Body of pancreas (tissue), 4 donors: ENCODE results near the gene ARHGAP29. TPM values are rescaled to one million over a fixed set of nuclear protein-coding genes. Genes with fewer than 3 reads are reported as not detected.

Experiments
- ATAC-seq: fragments of 150-250 bp; one replicate; pipeline ENCODE4 v1.9.1; 2016
- DNase-seq, 4 donors: peaks; one replicate each; pipeline ENCODE4 v3.0.0-alpha.2; 2019
- H3K27ac ChIP-seq, 4 donors: fragments of 200-600 bp; sonication (generic); 1 replicate in 3 of 4; 2 replicates in 1 of 4; pipeline versions ENCODE4 v1.5.1 to v1.6.1; 2016 to 2019; ENCODE audit warnings: mild to moderate bottlenecking in 1 of 4, mixed read lengths in 1 of 4, moderate library complexity in 1 of 4
- H3K27me3 ChIP-seq, 2 donors: fragments of 200-600 bp; sonication (generic); one replicate each; pipeline ENCODE4 v1.6.0; 2016; ENCODE audit warnings: mild to moderate bottlenecking in 1 of 2
- H3K36me3 ChIP-seq, 2 donors: fragments of 200-600 bp; sonication (generic); replicated peaks in 1 of 2; 2 replicates each; pipeline ENCODE4 v1.5.1; 2016; ENCODE audit warnings: low read depth in 2 of 2; ENCODE audit not compliant: insufficient read depth in 1 of 2
- H3K4me1 ChIP-seq: fragments of 200-600 bp; sonication (generic); one replicate; pipeline ENCODE4 v1.6.0; 2016
- H3K4me3 ChIP-seq, 2 donors: fragments of 200-600 bp; sonication (generic); 1 replicate in 1 of 2; 2 replicates in 1 of 2; pipeline ENCODE4 v1.5.1; 2016 to 2019
- H3K9me3 ChIP-seq, 3 donors: fragments of 200-600 bp; sonication (generic); 1 replicate in 2 of 3; 2 replicates in 1 of 3; pipeline ENCODE4 v1.5.1; 2016
- CTCF ChIP-seq, 7 experiments: fragments of 450-650 bp in 4 of 7; fragments of 200-600 bp in 3 of 7; sonication (generic) in 3 of 7; IDR thresholded peaks; one replicate each; pipeline ENCODE4 v1.5.1; 2016 to 2019; ENCODE audit warnings: antibody characterized with exemption in 7 of 7
- POLR2A ChIP-seq, 3 donors: fragments of 450-650 bp; IDR thresholded peaks; one replicate each; pipeline ENCODE4 v1.6.1; 2016; ENCODE audit warnings: antibody characterized with exemption in 3 of 3, mild to moderate bottlenecking in 2 of 3
- WGBS, 2 donors: methylation state at CpG; one replicate each; pipeline ENCODE4 v1.1.5; 2017; 5-methylcytosine and 5-hydroxymethylcytosine counted together
- intact Hi-C: fragments of 100-400 bp; cut with DNase I; formaldehyde crosslinking; loops from one replicate; pipeline ENCODE4 v1.15.1; 2023
- total RNA-seq, 2 donors: library from RNA; depleted of rRNA; stranded (reverse); fragments of >200 nt; gene quantifications; one replicate each; pipeline ENCODE4 v1.1.0, GENCODE V29; 2016

ARHGAP29 gene
- total RNA-seq, 2 donors from 2014 or later, result 20.1 to 22.8 TPM

GRCh38 chr1:94142022-94142421, 95.4 kb downstream of the ARHGAP29 start:
- TF ChIP-seq CTCF (IDR thresholded peaks at IDR 0.05) (no peak), POLR2A (IDR thresholded peaks at IDR 0.05) (no peak)
- H3K36me3 ChIP-seq, result no peaks in the 10 kb centered on the region
- H3K9me3 ChIP-seq, result no peaks in the 10 kb centered on the region
- intact Hi-C loops, result no loop called here
- no peak overlapping the region for H3K4me3 ChIP-seq
- H3K4me1 ChIP-seq, result no peaks in the 10 kb centered on the region
- DNase-seq, result no peak
- H3K27ac ChIP-seq, result no peak overlapping the region
- ATAC-seq, result no peak
- 81 to 88% methylated on average over 1 of the region's 1 CpG for WGBS, 2 donors
- no peaks in the 10 kb centered on the region for H3K27me3 ChIP-seq

- Histone ChIP-seq H3K36me3 (no peaks in the 10 kb centered on the region), H3K27me3 (no peaks in the 10 kb centered on the region), H3K27ac (no peak overlapping the region), H3K4me3 (no peak overlapping the region), H3K4me1 (no peaks in the 10 kb centered on the region), H3K9me3 (peaks cover 0 to 10% (median 0%) of the 10 kb centered on the region in 3 donors)
- no peak for DNase-seq
- no peak for ATAC-seq
- TF ChIP-seq POLR2A (IDR thresholded peaks at IDR 0.05) (no peak), CTCF (IDR thresholded peaks at IDR 0.05) (no peak)
- 79 to 88% methylated on average over 5 of the region's 5 CpGs for WGBS, 2 donors
- intact Hi-C loops, result no loop called here
Measured at GRCh38 chr1:94132111-94132510, 105.3 kb downstream of the ARHGAP29 start.

- DNase-seq (no peak), ATAC-seq (no peak)
- TF ChIP-seq POLR2A (IDR thresholded peaks at IDR 0.05), result no peak
- no peak for TF ChIP-seq CTCF (IDR thresholded peaks at IDR 0.05)
- no peak overlapping the region for H3K27ac ChIP-seq
- peaks cover 0 to 10% (median 0%) of the 10 kb centered on the region in 3 donors for H3K9me3 ChIP-seq
- H3K4me3 ChIP-seq, result no peak overlapping the region
- no peaks in the 10 kb centered on the region for H3K4me1 ChIP-seq
- intact Hi-C loops, result no loop called here
- no peaks in the 10 kb centered on the region for H3K27me3 ChIP-seq
- no peaks in the 10 kb centered on the region for H3K36me3 ChIP-seq
- WGBS, 2 donors, result 46 to 52% methylated on average over 8 of the region's 8 CpGs
Measured at GRCh38 chr1:94130851-94131595, 106.4 kb downstream of the ARHGAP29 start.

GRCh38 chr1:94126651-94127050, 110.7 kb downstream of the ARHGAP29 start:
- Histone ChIP-seq H3K27ac (no peak overlapping the region), H3K4me3 (no peak overlapping the region), H3K27me3 (no peaks in the 10 kb centered on the region), H3K9me3 (no peaks in the 10 kb centered on the region), H3K36me3 (no peaks in the 10 kb centered on the region), H3K4me1 (no peaks in the 10 kb centered on the region)
- intact Hi-C loops, result no loop called here
- DNase-seq, result no peak
- WGBS, 2 donors, result 80 to 82% methylated on average over 3 of the region's 3 CpGs
- ATAC-seq, result no peak
- TF ChIP-seq POLR2A (IDR thresholded peaks at IDR 0.05), result no peak

- TF ChIP-seq POLR2A (IDR thresholded peaks at IDR 0.05) (no peak), CTCF (IDR thresholded peaks at IDR 0.05) (no peak)
- 58 to 72% methylated on average over 6 of the region's 6 CpGs for WGBS, 2 donors
- Histone ChIP-seq H3K27ac (no peak overlapping the region), H3K27me3 (no peaks in the 10 kb centered on the region), H3K36me3 (no peaks in the 10 kb centered on the region), H3K4me1 (no peaks in the 10 kb centered on the region), H3K9me3 (no peaks in the 10 kb centered on the region), H3K4me3 (no peak overlapping the region)
- no peak for DNase-seq
- no peak for ATAC-seq
- intact Hi-C loops, result no loop called here
Measured at GRCh38 chr1:94125551-94126514, 111.6 kb downstream of the ARHGAP29 start.
